Muscle of leg (tissue), 11 donors: ENCODE data around the gene COL4A1. TPM values are rescaled to one million over a fixed set of nuclear protein-coding genes. Genes with fewer than 3 reads are reported as not detected.

Experiments
- DNase-seq: peaks from one replicate; pipeline ENCODE4 v3.0.0; 2013
- H3K27ac ChIP-seq: one replicate; pipeline ENCODE4 v1.5.1; 2013; ENCODE audit warnings: mild to moderate bottlenecking, low read length, control low read depth
- H3K27me3 ChIP-seq: one replicate; pipeline ENCODE4 v1.6.1; 2013; ENCODE audit warnings: low read length; ENCODE audit not compliant: control insufficient read depth, insufficient read depth
- H3K36me3 ChIP-seq: one replicate; pipeline ENCODE4 v1.6.1; 2013; ENCODE audit warnings: low read length; ENCODE audit not compliant: control insufficient read depth, insufficient read depth
- H3K4me1 ChIP-seq: one replicate; pipeline ENCODE4 v1.6.1; 2013; ENCODE audit warnings: low read length; ENCODE audit not compliant: control insufficient read depth, insufficient read depth
- H3K4me3 ChIP-seq: one replicate; pipeline ENCODE4 v1.5.1; 2013; ENCODE audit warnings: low read length, control low read depth
- H3K9me3 ChIP-seq: replicated peaks from 2 replicates; pipeline ENCODE4 v1.6.1; 2013; ENCODE audit warnings: low read depth, low read length; ENCODE audit not compliant: control insufficient read depth
- WGBS: methylation state at CpG from one replicate; pipeline ENCODE4 v1.1.5; 2013; ENCODE audit warnings: missing lambda C conversion rate; ENCODE audit not compliant: insufficient coverage; 5-methylcytosine and 5-hydroxymethylcytosine counted together
- polyA plus RNA-seq, 8 donors: library from polyadenylated mRNA; unstranded; fragments of 120-200 nt; gene quantifications; one replicate each; pipeline versions ENCODE4 v1.2.1 to v1.2.3, GENCODE V29; 2013; ENCODE audit warnings: inconsistent platforms in 1 of 8, low replicate concordance in 1 of 8; ENCODE audit not compliant: insufficient read length in 8 of 8, insufficient read depth in 1 of 8
- total RNA-seq: library from RNA; stranded (reverse); fragments of 120-200 nt; gene quantifications from one replicate; pipeline ENCODE4 v1.2.4, GENCODE V29; 2013

Gene COL4A1
- total and polyA plus RNA-seq, 9 donors: 583 to 861 (median 730) TPM

DNA sequence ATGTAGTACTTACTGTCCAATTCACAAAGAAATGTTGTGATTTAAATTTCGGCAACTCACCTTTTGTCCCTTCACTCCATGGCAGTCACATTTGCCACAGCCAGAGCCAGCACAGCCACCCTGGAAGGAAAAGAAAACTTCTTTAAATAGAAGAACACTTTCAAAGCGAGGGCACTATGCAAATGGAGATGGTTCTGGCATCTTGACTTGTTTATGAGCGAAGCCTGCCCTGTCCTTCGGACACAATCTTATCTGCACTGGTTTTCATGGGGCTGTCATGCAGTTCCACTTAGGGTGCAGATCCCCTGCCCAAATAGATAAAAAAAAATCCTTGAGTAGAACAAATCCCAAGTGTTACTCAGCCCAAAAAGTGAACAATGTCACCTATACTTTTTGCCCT is 64.3 kb downstream of the COL4A1 start:
- 93% methylated on average over 2 of the region's 4 CpGs for WGBS
- Histone ChIP-seq H3K4me1 (peaks cover 52% of the 10 kb centered on the region), H3K27ac (peak overlapping the region; percentile 39), H3K4me3 (no peak overlapping the region), H3K27me3 (no peaks in the 10 kb centered on the region), H3K9me3 (no peaks in the 10 kb centered on the region), H3K36me3 (peaks cover 19% of the 10 kb centered on the region)
- peak; percentile 3 for DNase-seq

DNA sequence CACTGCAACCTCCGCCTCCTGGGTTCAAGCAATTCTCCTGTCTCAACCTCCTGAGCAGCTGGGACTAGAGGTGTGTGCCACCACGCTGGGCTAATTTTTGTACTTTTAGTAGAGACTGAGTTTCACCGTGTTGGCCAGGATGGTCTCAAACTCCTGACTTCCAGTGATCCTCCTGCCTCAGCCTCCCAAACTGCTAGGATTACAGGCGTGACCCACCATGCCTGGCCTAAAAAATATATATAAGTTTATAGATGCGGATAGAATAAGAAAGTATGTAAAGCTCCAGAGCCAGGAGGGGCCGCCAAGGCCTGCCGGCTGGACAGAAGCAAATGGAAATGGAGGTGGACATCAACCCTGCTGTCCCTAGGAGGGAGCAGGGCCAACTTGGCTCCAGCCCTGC is 66.0 kb downstream of the COL4A1 start:
- H3K4me1 ChIP-seq: peaks cover 57% of the 10 kb centered on the region
- no peak overlapping the region for H3K4me3 ChIP-seq
- H3K27ac ChIP-seq: no peak overlapping the region
- H3K9me3 ChIP-seq: no peaks in the 10 kb centered on the region
- 65% methylated on average over 4 of the region's 7 CpGs for WGBS
- H3K36me3 ChIP-seq: peaks cover 26% of the 10 kb centered on the region
- H3K27me3 ChIP-seq: no peaks in the 10 kb centered on the region
- no peak for DNase-seq

DNA sequence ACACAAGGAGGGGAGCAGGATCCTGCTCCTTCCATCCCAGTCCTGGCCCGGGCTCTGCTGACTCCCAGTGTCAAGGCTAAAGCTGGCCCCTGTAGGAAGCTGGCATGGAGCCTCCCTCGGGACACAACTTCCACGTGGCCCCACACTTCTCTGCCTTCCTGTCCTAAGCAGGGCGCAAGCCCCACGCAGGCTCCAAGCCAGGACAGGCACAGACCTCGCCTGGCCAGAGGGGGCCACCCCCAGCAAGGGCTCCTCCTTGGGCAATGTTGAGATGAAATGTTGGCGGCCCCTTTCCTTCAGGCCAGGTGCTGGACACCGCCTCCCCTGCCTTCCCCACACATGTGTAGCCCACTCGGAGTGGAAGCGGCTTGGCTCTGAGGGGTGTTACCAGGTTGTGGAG is 66.6 kb downstream of the COL4A1 start:
- H3K27ac ChIP-seq: peak overlapping the region; percentile 45
- H3K36me3 ChIP-seq: peaks cover 26% of the 10 kb centered on the region
- no peaks in the 10 kb centered on the region for H3K27me3 ChIP-seq
- WGBS: 74% methylated on average over 4 of the region's 10 CpGs
- no peak for DNase-seq
- peaks cover 54% of the 10 kb centered on the region for H3K4me1 ChIP-seq
- H3K4me3 ChIP-seq: no peak overlapping the region
- no peaks in the 10 kb centered on the region for H3K9me3 ChIP-seq

DNA sequence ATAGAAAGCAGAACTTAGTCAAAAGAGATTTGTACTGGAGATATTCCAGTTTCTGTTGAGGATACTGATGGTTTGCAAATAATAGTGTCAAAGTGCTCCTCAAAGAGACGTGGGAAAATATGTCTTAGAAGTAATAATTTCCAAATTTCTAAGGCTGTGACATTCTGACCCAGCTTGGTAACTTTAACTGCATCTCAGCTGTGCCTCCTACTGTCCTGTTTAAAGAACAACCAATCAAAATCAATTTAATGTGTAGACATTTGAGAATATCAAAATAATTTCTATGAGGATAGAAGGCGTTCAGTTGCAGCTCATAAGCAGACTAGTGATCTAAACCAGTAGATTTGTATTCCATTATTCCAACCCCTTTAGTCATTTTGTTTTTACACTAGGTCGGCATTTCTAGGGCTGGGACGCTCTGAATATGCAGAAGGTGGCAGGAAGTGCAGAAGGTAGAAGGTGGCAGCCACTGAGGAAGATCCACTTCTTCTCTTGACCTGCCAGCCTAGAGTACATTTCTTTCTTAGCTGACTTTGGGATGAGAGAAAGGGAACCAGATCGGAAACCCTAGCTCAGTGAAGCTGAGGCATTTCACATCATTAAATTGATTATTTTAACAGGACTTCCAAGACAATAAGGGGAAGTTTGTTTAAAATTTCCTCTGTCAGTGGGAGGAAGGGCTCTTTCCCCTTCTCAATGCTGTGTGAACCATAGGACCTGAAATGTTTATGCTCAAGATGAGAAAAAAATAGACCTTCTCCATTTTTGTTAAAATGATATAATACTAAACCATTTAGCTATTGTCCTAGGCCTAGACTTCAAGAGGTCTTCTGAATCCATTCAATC is 67.5 kb downstream of the COL4A1 start:
- H3K9me3 ChIP-seq: no peaks in the 10 kb centered on the region
- H3K4me3 ChIP-seq: no peak overlapping the region
- H3K27ac ChIP-seq: peak overlapping the region; percentile 83
- DNase-seq: no peak
- no peaks in the 10 kb centered on the region for H3K27me3 ChIP-seq
- peaks cover 24% of the 10 kb centered on the region for H3K36me3 ChIP-seq
- H3K4me1 ChIP-seq: peaks cover 47% of the 10 kb centered on the region
- no CpG with 5 or more reads among the region's 5 CpGs for WGBS

DNA sequence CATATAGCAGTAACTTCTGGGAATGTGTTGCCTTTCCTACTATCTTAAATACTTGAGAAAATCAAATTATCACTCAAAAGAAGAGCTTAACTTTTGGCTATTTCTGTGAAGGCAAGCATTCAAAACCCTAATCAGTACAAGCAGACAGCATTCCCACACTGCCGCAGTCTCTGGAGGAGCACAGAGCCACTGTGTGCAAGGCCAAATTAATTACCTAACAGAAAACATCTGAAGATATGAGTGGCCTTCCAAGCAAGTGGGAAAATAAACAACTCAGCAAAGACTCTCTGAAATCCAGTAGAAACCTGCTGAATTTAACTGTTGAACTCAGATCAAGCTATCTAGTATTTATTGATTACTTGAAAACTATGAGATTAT is 68.2 kb downstream of the COL4A1 start:
- DNase-seq: peak; percentile 76
- no CpG with 5 or more reads among the region's 1 CpG for WGBS
- peaks cover 51% of the 10 kb centered on the region for H3K4me1 ChIP-seq

GRCh38 chr13:110237875-110238817 is 68.8 kb downstream of the COL4A1 start:
- Histone ChIP-seq H3K27ac (peak overlapping the region; percentile 83), H3K9me3 (no peaks in the 10 kb centered on the region), H3K4me3 (no peak overlapping the region), H3K27me3 (no peaks in the 10 kb centered on the region), H3K4me1 (peaks cover 57% of the 10 kb centered on the region), H3K36me3 (peaks cover 22% of the 10 kb centered on the region)
- DNase-seq: no peak
- no CpG with 5 or more reads among the region's 5 CpGs for WGBS

More for the DNA sequence above, 68.2 kb downstream of the COL4A1 start:
- Histone ChIP-seq H3K36me3 (peaks cover 22% of the 10 kb centered on the region), H3K4me3 (no peak overlapping the region), H3K27me3 (no peaks in the 10 kb centered on the region), H3K9me3 (no peaks in the 10 kb centered on the region), H3K27ac (peak overlapping the region; percentile 83)

GRCh38 chr13:110236831-110237261 is 70.1 kb downstream of the COL4A1 start:
- 54% methylated on average over 9 of the region's 11 CpGs for WGBS

GRCh38 chr13:110236431-110236830 is 70.5 kb downstream of the COL4A1 start:
- Histone ChIP-seq H3K4me3 (no peak overlapping the region), H3K27ac (peak overlapping the region; percentile 83), H3K27me3 (no peaks in the 10 kb centered on the region), H3K36me3 (peaks cover 16% of the 10 kb centered on the region), H3K9me3 (no peaks in the 10 kb centered on the region), H3K4me1 (peaks cover 65% of the 10 kb centered on the region)
- WGBS: 85% methylated on average over 5 of the region's 10 CpGs
- no peak for DNase-seq

More at GRCh38 chr13:110236831-110237261, 70.1 kb downstream of the COL4A1 start:
- Histone ChIP-seq H3K27me3 (no peaks in the 10 kb centered on the region), H3K4me1 (peaks cover 61% of the 10 kb centered on the region), H3K9me3 (no peaks in the 10 kb centered on the region), H3K4me3 (no peak overlapping the region), H3K27ac (peak overlapping the region; percentile 83), H3K36me3 (peaks cover 19% of the 10 kb centered on the region)
- DNase-seq: no peak

- Histone ChIP-seq H3K27me3 (no peaks in the 10 kb centered on the region), H3K27ac (peak overlapping the region; percentile 95), H3K9me3 (no peaks in the 10 kb centered on the region), H3K4me3 (no peak overlapping the region), H3K36me3 (peaks cover 14% of the 10 kb centered on the region), H3K4me1 (peaks cover 74% of the 10 kb centered on the region)
- DNase-seq: peak; percentile 62
- WGBS: 40% methylated on average over 1 of the region's 7 CpGs
Measured at GRCh38 chr13:110234532-110234931, 72.4 kb downstream of the COL4A1 start.

- H3K27ac ChIP-seq: peak overlapping the region; percentile 95
- peaks cover 77% of the 10 kb centered on the region for H3K4me1 ChIP-seq
- no peaks in the 10 kb centered on the region for H3K27me3 ChIP-seq
Measured at GRCh38 chr13:110233951-110234280, 73.0 kb downstream of the COL4A1 start.

More at GRCh38 chr13:110233951-110234280, 73.0 kb downstream of the COL4A1 start:
- WGBS: 19% methylated on average over 3 of the region's 3 CpGs
- no peak for DNase-seq
- Histone ChIP-seq H3K36me3 (peaks cover 14% of the 10 kb centered on the region), H3K4me3 (no peak overlapping the region), H3K9me3 (no peaks in the 10 kb centered on the region)
